GF-D8 (cell line): ENCODE measurements around the gene XRCC1.
"Not testable (repeated sequence)": the region's sequence is repeated elsewhere in the genome, so short reads cannot be mapped to it uniquely, and the experiment has no call there.

ENCODE experiments used
- DNase-seq: peaks from one replicate; lab custom pipeline; 2025; lab: John Stamatoyannopoulos, UW

XRCC1 gene

GRCh38 chr19:43575156-43575950, at the start of gene XRCC1, which contains the start of gene PINLYP:
TSS of gene XRCC1 (minus strand) at chr19:43575527. CDS start at chr19:43575458, 69 bp downstream.
TSS of gene PINLYP (plus strand) at chr19:43575801. CDS start at chr19:43577192, 1,391 bp downstream.
- DNase-seq = peak; percentile 94

GRCh38 chr19:43624933-43625332, 49.6 kb upstream of the XRCC1 start:
- no peak for DNase-seq

- no peak for DNase-seq
Observed at GRCh38 chr19:43623889-43624670, 48.8 kb upstream of the XRCC1 start.

- no peak for DNase-seq
Observed at GRCh38 chr19:43622956-43623355, 47.6 kb upstream of the XRCC1 start.

GRCh38 chr19:43622070-43622469, 46.7 kb upstream of the XRCC1 start:
- no peak for DNase-seq

GRCh38 chr19:43620061-43621001, 45.0 kb upstream of the XRCC1 start:
- DNase-seq = no peak

GRCh38 chr19:43619262-43620060, 44.1 kb upstream of the XRCC1 start, which contains the start of gene ZNF428:
TSS of gene ZNF428 (minus strand) at chr19:43619629. CDS start at chr19:43614304, 5,325 bp downstream.
- DNase-seq = peak; percentile 80

GRCh38 chr19:43618921-43619261, 43.6 kb upstream of the XRCC1 start:
- peak; percentile 35 for DNase-seq

GRCh38 chr19:43616954-43617353, 41.6 kb upstream of the XRCC1 start:
- DNase-seq = no peak

- no peak for DNase-seq
Observed at GRCh38 chr19:43616306-43616705, 41.0 kb upstream of the XRCC1 start.

GRCh38 chr19:43612374-43612773, 37.0 kb upstream of the XRCC1 start:
- DNase-seq = no peak

GRCh38 chr19:43611788-43612187, 36.5 kb upstream of the XRCC1 start, which contains the start of gene SRRM5:
TSS of gene SRRM5 (plus strand) at chr19:43612088. CDS start at chr19:43612122, 34 bp downstream.
- no peak for DNase-seq

GRCh38 chr19:43610493-43610892, 35.2 kb upstream of the XRCC1 start:
- no peak for DNase-seq

GRCh38 chr19:43609872-43610271, 34.5 kb upstream of the XRCC1 start:
- DNase-seq = no peak

GRCh38 chr19:43607238-43608205, 32.2 kb upstream of the XRCC1 start:
- no peak for DNase-seq

- no peak for DNase-seq
Observed at GRCh38 chr19:43606569-43607229, 31.4 kb upstream of the XRCC1 start.

- DNase-seq = no peak
Observed at GRCh38 chr19:43605875-43606568, 30.7 kb upstream of the XRCC1 start.

GRCh38 chr19:43600326-43600725, 25.0 kb upstream of the XRCC1 start:
- DNase-seq = not testable (repeated sequence)
